Heart right ventricle (tissue), 16 donors: Measurements from ENCODE around the gene TAGLN3. TPM values are rescaled to one million over a fixed set of nuclear protein-coding genes. Genes with fewer than 3 reads are reported as not detected.

ENCODE experiments used
- ATAC-seq, 8 donors: fragments of 200-7000 bp; cut with Tn5 transposase; one replicate each; pipeline ENCODE4 v1.9.1; 2020; ENCODE audit warnings: mild to moderate bottlenecking in 8 of 8, moderate library complexity in 8 of 8, moderate number of reproducible peaks in 1 of 8
- DNase-seq, 2 donors: peaks; one replicate each; pipeline ENCODE4 v3.0.0-alpha.2; 2020
- H3K27ac ChIP-seq, 10 donors: fragments of 200-600 bp; sonication (generic) in 2 of 10; one replicate each; pipeline versions ENCODE4 v1.5.0 to v1.8.0; 2020 to 2022; ENCODE audit warnings: mild to moderate bottlenecking in 3 of 10
- H3K27me3 ChIP-seq, 7 donors: fragments of 200-600 bp; one replicate each; pipeline ENCODE4 v1.8.0; 2021 to 2022; ENCODE audit warnings: mild to moderate bottlenecking in 2 of 7
- H3K36me3 ChIP-seq, 9 donors: fragments of 200-600 bp; sonication (generic) in 1 of 9; one replicate each; pipeline versions ENCODE4 v1.5.0 to v1.8.0; 2020 to 2022; ENCODE audit warnings: mild to moderate bottlenecking in 2 of 9
- H3K4me1 ChIP-seq, 9 donors: fragments of 200-600 bp; sonication (generic) in 1 of 9; one replicate each; pipeline versions ENCODE4 v1.5.0 to v1.8.0; 2020 to 2022; ENCODE audit warnings: mild to moderate bottlenecking in 4 of 9
- H3K4me3 ChIP-seq, 10 donors: fragments of 200-600 bp; sonication (generic) in 2 of 10; one replicate each; pipeline versions ENCODE4 v1.5.0 to v1.8.0; 2020 to 2022; ENCODE audit warnings: mild to moderate bottlenecking in 7 of 10, moderate library complexity in 2 of 10
- H3K9me3 ChIP-seq, 11 donors: fragments of 200-600 bp in 10 of 11; sonication (generic) in 2 of 11; one replicate each; pipeline versions ENCODE4 v1.5.0 to v1.8.0; 2013 to 2022; ENCODE audit warnings: mild to moderate bottlenecking in 2 of 11, control low read depth in 1 of 11, moderate library complexity in 1 of 11
- WGBS, 2 donors: extraction: QIAGEN DNeasy Blood & Tissue Kit; methylation state at CpG; one replicate each; pipeline ENCODE4 v1.1.7; 2013; ENCODE audit warnings: inconsistent platforms in 1 of 2; 5-methylcytosine and 5-hydroxymethylcytosine counted together
- intact Hi-C, 10 donors: fragments of 100-400 bp; cut with DNase I; formaldehyde crosslinking; loops; one replicate each; pipeline versions ENCODE4 v1.11.1 to v1.14.2; 2022
- polyA plus RNA-seq, 2 donors: library from polyadenylated mRNA; stranded (reverse); fragments of 200-250 nt; gene quantifications; one replicate each; pipeline ENCODE4 v1.2.3, GENCODE V29; 2013
- total RNA-seq, 10 donors: library from RNA; stranded (reverse); fragmentation: NEBNext Ultra II Directional in 3 of 10; extraction: Animal tissue kit (Norgen Biotek cat#: 25700) in 3 of 10; gene quantifications; one replicate each; pipeline versions ENCODE4 v1.2.1 to v1.2.4, GENCODE V29; 2021 to 2023
- TF ChIP-seq, protein P1 (sequence below), 9 donors: fragments of 200-600 bp; sonication (generic) in 2 of 9; IDR thresholded peaks; one replicate each; pipeline versions ENCODE4 v1.5.0 to v1.8.0; 2021 to 2022; ENCODE audit warnings: antibody characterized with exemption in 9 of 9, mild to moderate bottlenecking in 5 of 9, moderate library complexity in 1 of 9
- donor health status: Arrhythmogenic right ventricular cardiomyopathy.
- donor health status: ischemic (EF 13 %, LVEDD 7.1; RV severe dilation, severe dysfunction).
- donor health status: healthy with polysubstance abuse.
- donor health status: DM: no; HTN: yes; CAD: no.
- donor health status: DM: no; HTN: no; CAD: no.
- donor health status: ischemic (EF 25% LVEDD 6.9; RV normal size, moderate dysfunction).
- donor health status: ischemic (EF 25% LVEDD 5.7; RV mildly dilated, moderate dysfunction).
- donor health status: healthy.
- donor health status: DM: yes; HTN: yes; CAD: no.
- donor health status: Ischemic cardiomyopathy.
- donor health status: ischemic (EF 35%, LVEDD 5.7; RV mildly dilated, moderate dysfunction).
- donor health status: nonischemic (EF 11% LVEDD 7.7; RV severe dilation, severe dysfunction).
- donor health status: DM: yes; HTN: yes; CAD: no.
- donor health status: PGD.
- donor health status: ischemic (EF 29% LVEDD 5.4; RV normal size, mild dysfunction).
- donor health status: nonischemic (EF 23%, LVEDD 6.1; RV moderate dilation, normal function).

Gene TAGLN3
- total and polyA plus RNA-seq, 12 donors: 0.10 to 1.1 (median 0.58) TPM; not detected in 3

DNA sequence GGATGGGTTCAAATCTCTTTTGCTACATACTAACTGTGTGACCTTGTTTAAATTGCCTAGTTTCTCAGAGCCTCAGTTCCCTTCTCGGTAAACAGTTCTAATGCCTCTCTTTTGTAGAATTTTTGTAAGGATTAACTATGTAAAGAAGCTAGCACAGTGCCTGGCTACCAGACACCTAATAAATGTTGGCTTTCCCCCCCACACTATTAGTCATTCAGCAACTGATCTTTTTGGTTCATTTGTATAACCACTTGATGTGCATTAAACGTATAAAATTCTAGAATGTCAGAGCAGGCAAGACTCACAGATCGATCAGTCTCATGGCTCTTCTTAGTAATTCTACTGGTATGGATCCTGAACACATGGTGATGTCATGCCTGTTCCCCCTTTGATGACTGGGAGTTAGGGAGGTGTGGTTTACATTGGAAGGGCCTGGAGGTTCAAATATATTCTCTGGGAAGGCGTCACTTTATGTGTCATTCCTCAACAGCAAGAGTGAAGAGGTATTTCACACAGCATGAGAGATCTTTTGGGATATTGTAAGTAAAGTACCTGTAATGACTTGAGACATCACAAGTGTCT lies 6.5 kb downstream of the TAGLN3 start:
- TF ChIP-seq, protein P1, sequence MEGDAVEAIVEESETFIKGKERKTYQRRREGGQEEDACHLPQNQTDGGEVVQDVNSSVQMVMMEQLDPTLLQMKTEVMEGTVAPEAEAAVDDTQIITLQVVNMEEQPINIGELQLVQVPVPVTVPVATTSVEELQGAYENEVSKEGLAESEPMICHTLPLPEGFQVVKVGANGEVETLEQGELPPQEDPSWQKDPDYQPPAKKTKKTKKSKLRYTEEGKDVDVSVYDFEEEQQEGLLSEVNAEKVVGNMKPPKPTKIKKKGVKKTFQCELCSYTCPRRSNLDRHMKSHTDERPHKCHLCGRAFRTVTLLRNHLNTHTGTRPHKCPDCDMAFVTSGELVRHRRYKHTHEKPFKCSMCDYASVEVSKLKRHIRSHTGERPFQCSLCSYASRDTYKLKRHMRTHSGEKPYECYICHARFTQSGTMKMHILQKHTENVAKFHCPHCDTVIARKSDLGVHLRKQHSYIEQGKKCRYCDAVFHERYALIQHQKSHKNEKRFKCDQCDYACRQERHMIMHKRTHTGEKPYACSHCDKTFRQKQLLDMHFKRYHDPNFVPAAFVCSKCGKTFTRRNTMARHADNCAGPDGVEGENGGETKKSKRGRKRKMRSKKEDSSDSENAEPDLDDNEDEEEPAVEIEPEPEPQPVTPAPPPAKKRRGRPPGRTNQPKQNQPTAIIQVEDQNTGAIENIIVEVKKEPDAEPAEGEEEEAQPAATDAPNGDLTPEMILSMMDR (IDR thresholded peaks at IDR 0.05): no peak
- H3K27me3 ChIP-seq: peaks cover 0 to 9% (median 0%) of the 10 kb centered on the region in 7 donors
- 72 to 82% methylated on average over 4 of the region's 4 CpGs for WGBS, 2 donors
- no peak overlapping the region for H3K4me3 ChIP-seq
- DNase-seq (no peak), ATAC-seq (no peak)
- H3K27ac ChIP-seq: no peak overlapping the region
- H3K9me3 ChIP-seq: no peaks in the 10 kb centered on the region
- H3K36me3 ChIP-seq: no peaks in the 10 kb centered on the region
- peaks cover 0 to 13% (median 6%) of the 10 kb centered on the region in 9 donors for H3K4me1 ChIP-seq
- intact Hi-C loops: no loop called here

DNA sequence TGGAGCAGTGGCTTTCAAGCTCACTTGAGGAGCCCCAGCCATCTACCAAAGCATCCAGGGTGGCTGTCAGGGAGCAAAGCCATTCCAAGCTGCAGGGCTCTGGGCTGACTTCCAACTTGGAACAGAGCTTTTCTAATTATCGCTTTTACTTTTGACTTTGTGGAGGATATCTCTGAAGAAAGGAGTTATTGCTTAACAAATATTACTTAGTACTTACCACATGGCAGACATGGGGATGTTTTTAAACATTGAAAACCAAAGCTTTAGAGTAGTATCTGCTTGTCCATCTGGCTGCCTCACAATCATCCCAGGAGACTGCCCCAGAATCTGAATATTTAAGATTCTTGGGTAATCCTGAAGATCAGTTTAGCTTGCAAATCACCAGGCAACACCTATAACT lies 8.9 kb downstream of the TAGLN3 start:
- 6 to 17% methylated on average over 1 of the region's 1 CpG for WGBS, 2 donors
- Histone ChIP-seq H3K4me1 (peaks cover 0 to 38% (median 24%) of the 10 kb centered on the region in 9 donors), H3K27me3 (no peaks in the 10 kb centered on the region), H3K36me3 (no peaks in the 10 kb centered on the region), H3K9me3 (no peaks in the 10 kb centered on the region), H3K27ac (no peak overlapping the region), H3K4me3 (no peak overlapping the region)
- DNase-seq (no peak), ATAC-seq (peak in 1 of 8 donors; percentile 27)
- TF ChIP-seq, protein P1 (IDR thresholded peaks at IDR 0.05): no peak
- intact Hi-C loops: no loop called here

DNA sequence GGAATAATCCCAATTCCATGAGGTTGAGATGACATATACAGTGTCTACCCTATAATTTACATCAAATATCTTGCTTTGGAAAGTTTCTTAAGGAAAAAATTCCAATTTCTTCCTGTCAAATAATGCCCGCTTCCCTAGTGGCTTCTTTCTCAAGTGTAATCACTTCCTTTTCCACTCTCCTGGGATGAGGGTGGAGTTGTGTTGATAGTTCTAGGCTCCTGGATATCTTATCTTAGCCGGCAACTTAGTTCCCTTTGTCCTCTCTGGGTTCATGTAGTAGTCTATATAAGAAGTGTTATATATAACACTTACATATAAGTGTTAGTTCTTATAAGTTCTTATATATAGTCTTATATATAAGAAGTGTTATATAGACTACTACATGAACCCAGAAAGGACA lies 10.9 kb downstream of the TAGLN3 start:
- Histone ChIP-seq H3K27ac (no peak overlapping the region), H3K36me3 (no peaks in the 10 kb centered on the region), H3K9me3 (no peaks in the 10 kb centered on the region), H3K27me3 (no peaks in the 10 kb centered on the region), H3K4me3 (no peak overlapping the region), H3K4me1 (peaks cover 0 to 52% (median 35%) of the 10 kb centered on the region in 9 donors)
- ATAC-seq: no peak
- DNase-seq: no peak
- intact Hi-C loops: loop anchor here in 2 of 10 donors (2.0 to 5.0 kb wide), 2 partner anchors 15 to 32 kb away; partner anchors contain the start of gene ABHD10 (in 1 of the 2)
- 44 to 69% methylated on average over 2 of the region's 2 CpGs for WGBS, 2 donors
- TF ChIP-seq, protein P1 (IDR thresholded peaks at IDR 0.05): no peak

GRCh38 chr3:112010636-112011035 lies 11.9 kb downstream of the TAGLN3 start:
- no peak overlapping the region for H3K4me3 ChIP-seq
- no peaks in the 10 kb centered on the region for H3K9me3 ChIP-seq
- ATAC-seq: no peak
- H3K27me3 ChIP-seq: no peaks in the 10 kb centered on the region
- no peak overlapping the region for H3K27ac ChIP-seq
- intact Hi-C loops: loop anchor here in 2 of 10 donors (2.0 to 5.0 kb wide), 2 partner anchors 16 to 33 kb away; partner anchors contain the start of gene ABHD10 (in 1 of the 2)
- peaks cover 0 to 52% (median 35%) of the 10 kb centered on the region in 9 donors for H3K4me1 ChIP-seq
- H3K36me3 ChIP-seq: no peaks in the 10 kb centered on the region
- TF ChIP-seq, protein P1 (IDR thresholded peaks at IDR 0.05): no peak
- WGBS, 2 donors: 52 to 64% methylated on average over 3 of the region's 3 CpGs
- no peak for DNase-seq
